Thymus (tissue), 11 donors: ENCODE results near the gene RALGAPB. TPM values are rescaled to one million over a fixed set of nuclear protein-coding genes. Genes with fewer than 3 reads are reported as not detected.
"Not testable (repeated sequence)": the region's sequence is repeated elsewhere in the genome, so short reads cannot be mapped to it uniquely, and the experiment has no call there.

Experiments used
- DNase-seq, 9 donors: peaks; one replicate each; pipeline ENCODE4 v3.0.0-alpha.2; 2013; ENCODE audit warnings: low spot score in 9 of 9, low read depth in 6 of 9, missing footprints in 1 of 9
- H3K27ac ChIP-seq, 2 donors: one replicate each; pipeline ENCODE4 v1.5.1; 2013; ENCODE audit warnings: control low read depth in 1 of 2, low read depth in 1 of 2, low read length in 1 of 2, mild to moderate bottlenecking in 1 of 2, moderate library complexity in 1 of 2
- H3K27me3 ChIP-seq, 2 donors: one replicate each; pipeline ENCODE4 v1.5.1; 2013; ENCODE audit warnings: low read length in 1 of 2; ENCODE audit not compliant: control insufficient read depth in 2 of 2, insufficient read depth in 1 of 2
- H3K36me3 ChIP-seq, 2 donors: one replicate each; pipeline ENCODE4 v1.5.1; 2013; ENCODE audit warnings: low read length in 1 of 2, mild to moderate bottlenecking in 1 of 2, moderate library complexity in 1 of 2; ENCODE audit not compliant: control insufficient read depth in 2 of 2, insufficient read depth in 2 of 2
- H3K4me1 ChIP-seq, 2 donors: one replicate each; pipeline ENCODE4 v1.5.1; 2013; ENCODE audit warnings: low read length in 2 of 2; ENCODE audit not compliant: control insufficient read depth in 2 of 2, insufficient read depth in 2 of 2
- H3K4me3 ChIP-seq, 2 donors: one replicate each; pipeline ENCODE4 v1.5.1; 2013; ENCODE audit warnings: low read length in 2 of 2, control low read depth in 1 of 2, mild to moderate bottlenecking in 1 of 2
- H3K9me3 ChIP-seq, 2 donors: one replicate each; pipeline ENCODE4 v1.5.1; 2013; ENCODE audit warnings: low read length in 1 of 2, mild to moderate bottlenecking in 1 of 2; ENCODE audit not compliant: control insufficient read depth in 2 of 2, insufficient read depth in 1 of 2
- WGBS: extraction: QIAGEN DNeasy Blood & Tissue Kit; methylation state at CpG from one replicate; pipeline ENCODE4 v1.1.7; 2013; 5-methylcytosine and 5-hydroxymethylcytosine counted together
- polyA plus RNA-seq: library from polyadenylated mRNA; stranded (reverse); fragments of 200-250 nt; gene quantifications from one replicate; pipeline ENCODE4 v1.2.3, GENCODE V29; 2013
- total RNA-seq: library from RNA; stranded (reverse); fragments of 120-200 nt; gene quantifications from one replicate; pipeline ENCODE4 v1.2.4, GENCODE V29; 2013
- donor health status: healthy.

Gene RALGAPB
- total and polyA plus RNA-seq, 2 donors = 14.4 to 15.2 TPM

- 98% methylated on average over 6 of the region's 6 CpGs for WGBS
- no peak overlapping the region for H3K4me3 ChIP-seq
- H3K27ac ChIP-seq = no peak overlapping the region
- peaks cover 0 to 12% of the 10 kb centered on the region in 2 donors for H3K4me1 ChIP-seq
- DNase-seq = no peak
- no peaks in the 10 kb centered on the region for H3K27me3 ChIP-seq
- H3K36me3 ChIP-seq = peaks cover 52 to 63% of the 10 kb centered on the region in 2 donors
- H3K9me3 ChIP-seq = no peaks in the 10 kb centered on the region
Measured at GRCh38 chr20:38432292-38432691, 40.4 kb upstream of the RALGAPB start.

- not testable (repeated sequence) for DNase-seq, H3K27me3 ChIP-seq, H3K27ac ChIP-seq, H3K9me3 ChIP-seq, H3K4me3 ChIP-seq
- Histone ChIP-seq H3K4me1 (peaks cover 0 to 12% of the 10 kb centered on the region in 2 donors), H3K36me3 (peaks cover 46 to 57% of the 10 kb centered on the region in 2 donors)
- WGBS = 96% methylated on average over 5 of the region's 5 CpGs
Measured at GRCh38 chr20:38432870-38433269, 39.8 kb upstream of the RALGAPB start.

GRCh38 chr20:38433304-38433972 lies 39.2 kb upstream of the RALGAPB start:
- peaks cover 0 to 12% of the 10 kb centered on the region in 2 donors for H3K4me1 ChIP-seq
- no peak overlapping the region for H3K27ac ChIP-seq
- no peaks in the 10 kb centered on the region for H3K27me3 ChIP-seq
- no peak for DNase-seq
- peaks cover 40 to 52% of the 10 kb centered on the region in 2 donors for H3K36me3 ChIP-seq
- 95% methylated on average over 9 of the region's 9 CpGs for WGBS
- peak overlapping the region in 1 of 2 donors; percentile 94 for H3K4me3 ChIP-seq
- no peaks in the 10 kb centered on the region for H3K9me3 ChIP-seq

- Histone ChIP-seq H3K4me3 (peak overlapping the region; percentile 56 to 94), H3K36me3 (peaks cover 31 to 43% of the 10 kb centered on the region in 2 donors), H3K4me1 (peaks cover 0 to 12% of the 10 kb centered on the region in 2 donors), H3K27me3 (no peaks in the 10 kb centered on the region), H3K27ac (peak overlapping the region; percentile 73 to 81), H3K9me3 (no peaks in the 10 kb centered on the region)
- WGBS = 4% methylated on average over 16 of the region's 16 CpGs
- DNase-seq = peak in 4 of 9 donors; percentile 18 to 47 (median 22)
Measured at GRCh38 chr20:38434301-38434741, 38.3 kb upstream of the RALGAPB start.

- Histone ChIP-seq H3K9me3 (no peaks in the 10 kb centered on the region), H3K27me3 (no peaks in the 10 kb centered on the region), H3K4me3 (peak within 1 kb of the TSS; percentile 56 to 94), H3K27ac (peak within 1 kb of the TSS; percentile 73 to 81), H3K36me3 (peaks cover 25 to 38% of the 10 kb centered on the region in 2 donors), H3K4me1 (peaks cover 0 to 12% of the 10 kb centered on the region in 2 donors)
- under 1% methylated on average over 65 of the region's 65 CpGs for WGBS
- peak; percentile 75 to 93 (median 85) for DNase-seq
Measured at GRCh38 chr20:38434770-38435554, 37.7 kb upstream of the RALGAPB start, which contains the start of gene SNHG17. Gene SNHG17, minus strand, starts transcription at chr20:38435328.

- Histone ChIP-seq H3K4me1 (peaks cover 0 to 12% of the 10 kb centered on the region in 2 donors), H3K4me3 (no peak overlapping the region), H3K27ac (no peak overlapping the region), H3K36me3 (peaks cover 24 to 34% of the 10 kb centered on the region in 2 donors), H3K9me3 (no peaks in the 10 kb centered on the region), H3K27me3 (no peaks in the 10 kb centered on the region)
- DNase-seq = no peak
- 88% methylated on average over 6 of the region's 6 CpGs for WGBS
Measured at GRCh38 chr20:38435555-38435939, 37.1 kb upstream of the RALGAPB start.

GRCh38 chr20:38437796-38438195 lies 34.8 kb upstream of the RALGAPB start:
- no peak overlapping the region for H3K4me3 ChIP-seq
- H3K27ac ChIP-seq = no peak overlapping the region
- H3K36me3 ChIP-seq = peaks cover 1 to 12% of the 10 kb centered on the region in 2 donors
- DNase-seq = no peak
- H3K4me1 ChIP-seq = peaks cover 0 to 12% of the 10 kb centered on the region in 2 donors
- WGBS = 94% methylated on average over 6 of the region's 6 CpGs
- H3K27me3 ChIP-seq = peaks cover 0 to 2% of the 10 kb centered on the region in 2 donors
- no peaks in the 10 kb centered on the region for H3K9me3 ChIP-seq

GRCh38 chr20:38441110-38441509 lies 31.5 kb upstream of the RALGAPB start:
- H3K4me3 ChIP-seq, DNase-seq, H3K27me3 ChIP-seq, H3K4me1 ChIP-seq, H3K36me3 ChIP-seq, H3K9me3 ChIP-seq, H3K27ac ChIP-seq: not testable (repeated sequence)
- WGBS = 96% methylated on average over 8 of the region's 8 CpGs

GRCh38 chr20:38441916-38442315 lies 30.7 kb upstream of the RALGAPB start:
- Histone ChIP-seq H3K9me3 (no peaks in the 10 kb centered on the region), H3K36me3 (no peaks in the 10 kb centered on the region), H3K4me1 (no peaks in the 10 kb centered on the region), H3K27ac (no peak overlapping the region), H3K27me3 (peaks cover 0 to 2% of the 10 kb centered on the region in 2 donors), H3K4me3 (no peak overlapping the region)
- DNase-seq = no peak
- 85% methylated on average over 9 of the region's 9 CpGs for WGBS
